HG03108 (cell line): ENCODE measurements around the gene MCMBP.
"Not testable (repeated sequence)": the region's sequence is repeated elsewhere in the genome, so short reads cannot be mapped to it uniquely, and the experiment has no call there.

Source experiments
- ATAC-seq: cut with Tn5 transposase; IDR thresholded peaks from one replicate; pipeline ENCODE4 v1.9.1; 2021; ENCODE audit warnings: moderate library complexity; ENCODE audit not compliant: unreplicated experiment

Gene MCMBP

GRCh38 chr10:119878524-119878923 is 5.9 kb upstream of the MCMBP start:
- ATAC-seq, result no peak

DNA sequence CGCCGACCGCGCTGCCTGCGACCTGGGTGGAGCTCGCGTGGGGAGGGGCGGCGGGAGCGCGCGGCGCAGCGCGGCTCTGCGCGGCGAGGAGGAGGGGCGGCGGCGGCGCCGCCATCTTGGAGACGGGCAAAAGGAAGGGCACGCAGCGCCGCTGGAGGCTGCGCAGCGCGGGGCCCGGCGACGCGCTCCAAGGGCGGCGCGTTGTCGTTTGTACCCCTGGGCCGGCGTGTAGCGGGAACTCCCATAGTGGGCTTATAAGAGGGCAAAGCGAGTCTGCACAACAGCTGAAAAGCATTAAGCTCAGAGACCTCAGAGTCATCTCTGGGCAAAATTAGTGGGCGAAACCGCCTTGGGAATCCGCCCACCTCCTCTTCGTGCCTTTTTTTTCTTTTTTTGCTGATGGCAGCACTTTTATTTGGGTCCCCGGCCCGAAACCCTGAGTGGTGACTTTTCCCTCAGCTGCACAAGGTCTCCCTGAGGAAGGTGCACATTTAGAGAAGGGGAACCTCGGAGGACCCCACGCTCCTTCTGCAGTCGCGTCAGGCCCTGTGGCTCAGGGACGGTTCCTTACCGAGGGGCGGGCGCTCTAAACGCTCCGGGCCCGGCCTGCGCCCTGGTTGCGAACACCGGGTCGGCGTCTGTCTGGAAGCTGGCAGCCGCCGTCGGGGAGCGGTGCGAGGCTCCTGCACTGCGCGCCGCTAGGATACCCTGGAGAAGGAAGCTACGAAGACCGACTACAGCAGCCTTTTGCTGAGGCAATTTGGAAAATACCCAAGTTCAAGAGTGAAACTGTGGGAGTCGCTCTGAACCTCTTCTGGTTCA is 428 bp upstream of the MCMBP start:
- ATAC-seq, result peak; percentile 84

DNA sequence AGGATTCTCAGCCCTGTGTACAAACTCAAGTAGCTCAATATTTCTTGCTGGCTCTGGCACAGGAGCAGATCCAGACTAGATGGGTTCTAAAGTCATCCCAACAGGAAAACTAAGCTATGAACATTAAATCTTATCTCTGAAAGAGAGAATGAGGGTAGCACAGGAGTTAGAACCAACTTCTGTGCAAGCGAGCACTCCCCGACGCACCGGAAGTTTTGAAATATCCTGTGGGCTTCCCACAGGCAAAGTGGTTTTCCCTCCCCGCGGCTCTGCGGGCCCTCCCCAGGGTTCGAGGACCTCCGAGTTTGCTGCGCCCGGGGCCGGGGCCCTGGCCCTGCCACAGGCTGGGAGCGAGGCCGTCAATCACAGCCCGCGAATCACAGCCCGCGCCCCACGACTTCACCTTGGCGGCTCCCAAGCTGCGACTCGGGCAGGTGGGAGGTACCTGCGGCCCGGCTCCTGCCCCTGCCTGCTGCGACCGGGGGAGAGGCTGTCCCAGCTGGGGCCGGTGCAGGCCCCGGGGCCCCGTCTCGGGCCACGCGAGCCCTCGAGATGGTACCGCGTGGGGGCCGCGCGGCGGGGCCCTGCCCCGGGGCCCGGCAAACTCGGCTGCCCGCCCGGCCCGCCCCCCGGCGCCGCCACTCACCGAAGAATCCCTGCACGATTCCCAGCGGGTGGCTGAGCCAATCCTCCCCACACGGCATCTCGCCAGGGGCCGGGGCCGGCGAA is 598 bp downstream of the MCMBP start:
- peak; percentile 32 for ATAC-seq

- not testable (repeated sequence) for ATAC-seq
Measured at GRCh38 chr10:119869398-119869797, 3.2 kb downstream of the MCMBP start.

DNA sequence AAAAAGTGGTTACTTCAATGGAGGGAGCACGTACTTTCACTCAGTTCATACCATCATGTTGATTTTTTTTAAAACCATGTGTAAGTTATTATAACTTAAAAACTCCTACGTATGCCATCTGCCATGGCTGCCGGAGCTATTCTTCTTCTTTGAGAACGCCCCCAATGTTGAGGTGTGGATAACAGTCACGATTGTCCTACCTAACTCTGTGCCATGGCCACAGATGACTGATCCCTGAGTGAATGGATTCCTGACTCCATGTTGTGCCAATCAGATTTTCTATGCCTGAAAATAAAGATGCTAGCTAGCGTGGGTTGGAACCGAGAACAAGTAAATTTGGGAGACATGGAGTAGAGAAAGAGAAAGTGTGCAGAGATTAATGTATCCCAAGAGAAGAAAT is 5.3 kb downstream of the MCMBP start:
- ATAC-seq, result no peak

GRCh38 chr10:119865699-119866240 is 6.9 kb downstream of the MCMBP start:
- no peak for ATAC-seq

GRCh38 chr10:119863951-119864565 is 8.6 kb downstream of the MCMBP start:
- no peak for ATAC-seq

- no peak for ATAC-seq
Measured at GRCh38 chr10:119862524-119862923, 10.1 kb downstream of the MCMBP start.

GRCh38 chr10:119860866-119861607 is 11.6 kb downstream of the MCMBP start:
- ATAC-seq, result no peak

DNA sequence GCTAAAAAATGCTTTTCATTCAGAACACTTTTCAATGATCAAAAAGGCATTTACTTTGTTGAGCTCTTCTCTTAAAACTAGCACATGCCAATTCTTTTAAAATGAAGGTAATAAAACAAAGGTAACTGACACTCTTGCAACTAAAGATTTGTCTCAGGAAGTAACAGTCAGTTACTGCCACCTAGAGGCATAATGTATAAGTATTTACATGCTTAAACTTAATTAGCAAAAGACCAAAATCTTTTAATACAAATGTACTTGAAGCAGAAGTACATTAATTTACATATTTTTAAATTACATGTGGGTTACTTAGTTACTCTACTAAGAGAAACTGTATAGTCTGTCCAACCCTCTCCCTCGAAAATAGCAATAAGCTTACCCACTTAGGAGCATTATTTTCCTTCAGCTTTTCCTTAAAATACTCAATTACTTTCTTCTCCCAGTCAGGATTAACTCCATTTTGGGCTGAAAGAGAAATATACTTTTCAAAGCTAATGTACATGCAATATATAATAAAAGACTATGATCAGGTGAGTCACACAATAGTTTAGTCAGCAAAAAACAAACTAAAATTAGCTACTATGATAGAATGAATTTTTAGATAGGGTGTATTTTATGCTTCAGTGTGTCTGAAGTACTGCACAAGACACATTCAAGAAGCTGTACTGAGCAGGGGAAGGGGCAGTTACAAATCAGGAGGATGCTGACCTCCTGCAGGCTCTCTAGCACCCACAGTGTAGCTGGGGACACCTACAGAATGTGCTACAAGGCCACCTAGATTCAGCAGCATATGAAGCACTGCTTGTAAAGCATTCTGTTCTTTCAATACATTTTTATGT is 13.0 kb downstream of the MCMBP start:
- no peak for ATAC-seq

DNA sequence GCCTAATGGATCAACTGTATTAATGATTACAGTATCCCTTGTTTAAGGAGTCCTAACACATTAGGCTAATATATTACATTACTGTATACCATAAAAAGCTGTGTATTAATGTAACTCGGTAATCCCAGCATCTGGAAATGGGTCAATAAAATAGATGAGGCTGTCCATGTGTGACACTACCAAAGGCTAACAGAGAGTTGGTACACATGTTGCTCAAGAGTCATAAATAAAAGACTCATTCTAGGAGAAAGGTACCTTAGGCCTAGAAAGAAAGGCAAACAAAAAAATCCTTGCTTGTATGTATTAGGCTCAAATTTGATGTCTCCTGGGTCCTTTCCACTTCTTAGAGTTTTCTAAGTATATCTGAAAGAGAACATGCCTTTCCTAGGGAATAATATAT is 14.6 kb downstream of the MCMBP start:
- ATAC-seq, result no peak

DNA sequence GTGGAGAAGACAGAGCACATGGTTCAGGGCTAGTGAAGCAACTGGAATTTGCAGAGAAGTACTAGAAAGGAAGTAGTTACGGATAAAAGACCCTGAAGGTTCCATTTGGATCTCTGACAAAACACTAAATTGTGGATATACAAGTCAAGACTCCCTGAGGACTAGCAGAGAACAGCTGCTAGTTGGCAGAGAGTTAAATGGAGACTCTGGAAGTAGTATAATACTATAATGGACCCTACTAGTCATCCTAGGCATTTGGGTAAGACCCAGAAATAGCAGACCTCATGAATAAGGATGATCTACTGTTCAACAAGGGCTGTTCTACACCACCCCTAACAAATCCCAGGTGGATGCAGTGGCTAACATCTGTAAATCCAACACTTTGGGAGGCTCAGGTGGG is 19.1 kb downstream of the MCMBP start:
- no peak for ATAC-seq

- ATAC-seq, result no peak
Measured at GRCh38 chr10:119852822-119853221, 19.8 kb downstream of the MCMBP start.

GRCh38 chr10:119852277-119852676 is 20.4 kb downstream of the MCMBP start:
- ATAC-seq, result no peak

DNA sequence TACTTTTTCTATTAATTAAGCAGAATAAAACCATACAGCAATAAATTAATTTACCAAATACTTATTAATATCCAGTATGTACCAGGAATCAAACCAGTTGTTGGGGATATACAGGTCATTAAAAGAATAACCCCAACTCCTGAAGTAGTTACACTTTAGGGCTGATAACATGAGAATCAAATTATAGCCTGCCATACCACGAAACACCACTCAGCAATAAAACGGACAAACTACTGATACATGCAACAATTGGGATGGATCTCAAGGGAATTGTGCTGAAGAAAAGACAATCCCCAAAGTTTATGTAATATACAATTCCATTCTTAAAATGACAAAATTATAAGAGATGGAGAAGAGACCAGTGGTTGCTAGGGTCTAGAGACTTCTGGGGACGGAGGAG is 22.7 kb downstream of the MCMBP start:
- no peak for ATAC-seq

DNA sequence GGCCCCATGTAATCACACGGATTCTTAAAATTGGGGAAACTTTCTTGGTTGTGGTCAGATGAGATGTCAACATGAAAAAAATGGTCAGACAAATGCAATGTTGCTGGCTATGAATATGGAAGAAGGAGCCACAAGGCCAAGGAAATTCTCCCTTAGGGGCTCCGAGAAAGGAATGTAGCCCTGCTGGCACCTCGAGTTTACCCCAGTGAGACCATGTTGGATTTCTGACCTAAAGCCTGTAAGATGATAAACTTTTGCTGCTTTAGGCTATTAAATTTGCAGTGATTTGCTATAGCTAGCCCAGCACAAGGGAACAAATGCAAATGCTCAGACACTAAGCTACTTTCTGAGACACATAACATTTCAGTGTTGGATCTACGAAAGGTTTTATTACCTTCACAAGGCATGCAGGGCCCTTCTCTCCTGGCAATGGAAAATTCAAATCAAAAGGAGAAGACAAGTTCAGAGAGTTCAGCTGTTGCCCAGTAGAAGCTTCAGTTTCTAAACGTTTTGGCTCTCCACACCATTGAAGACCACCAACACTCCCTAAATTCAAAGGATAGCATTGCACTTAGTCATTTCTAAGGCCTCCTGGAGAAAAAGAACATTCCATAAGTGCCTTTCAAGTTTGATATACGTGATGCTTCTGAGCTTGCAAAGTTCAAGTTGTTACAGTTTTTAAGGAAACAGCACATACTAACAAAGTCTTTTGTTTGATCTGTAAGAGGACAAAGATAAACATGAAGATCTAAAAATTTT is 23.4 kb downstream of the MCMBP start:
- no peak for ATAC-seq

- no peak for ATAC-seq
Measured at GRCh38 chr10:119845656-119846055, 27.0 kb downstream of the MCMBP start.

DNA sequence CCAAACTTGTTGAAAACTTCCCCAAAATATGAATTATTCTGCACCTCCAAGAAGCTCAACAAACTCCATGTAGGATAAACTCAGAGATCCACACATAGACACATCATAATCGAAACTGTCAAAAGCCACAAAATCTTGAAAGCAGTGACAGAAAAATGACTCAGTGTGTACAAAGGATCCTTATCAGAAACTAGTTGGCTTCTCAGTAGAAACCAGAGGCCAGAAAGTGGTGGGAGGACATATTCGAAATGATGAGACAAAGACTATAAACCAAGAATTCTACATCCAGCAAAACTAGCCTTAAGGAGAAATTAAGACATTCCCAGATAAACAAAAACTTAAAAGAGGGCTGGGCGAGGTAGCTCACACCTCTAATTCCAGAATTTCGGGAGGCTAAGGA is 38.5 kb downstream of the MCMBP start:
- no peak for ATAC-seq

DNA sequence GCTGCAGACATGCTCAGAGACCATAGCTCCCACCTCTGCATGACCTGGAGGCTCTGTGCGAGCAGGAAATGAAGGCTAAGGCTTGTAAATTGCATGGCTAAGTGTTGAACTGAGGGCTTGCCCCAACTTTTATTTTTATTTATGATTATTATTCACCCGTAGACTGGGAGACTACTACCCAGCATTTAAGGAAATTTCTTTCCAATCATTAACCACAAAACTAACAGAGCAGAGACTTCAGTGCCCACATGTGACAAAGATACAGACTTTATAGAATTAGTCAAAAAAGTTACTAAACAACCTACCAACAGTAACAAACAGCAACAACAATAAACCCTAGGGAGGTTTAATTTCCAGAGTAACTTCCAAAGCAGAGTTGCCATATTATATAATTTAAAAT is 39.7 kb downstream of the MCMBP start:
- ATAC-seq, result no peak
